ENCODE data around the gene DCBLD1.

DNA sequence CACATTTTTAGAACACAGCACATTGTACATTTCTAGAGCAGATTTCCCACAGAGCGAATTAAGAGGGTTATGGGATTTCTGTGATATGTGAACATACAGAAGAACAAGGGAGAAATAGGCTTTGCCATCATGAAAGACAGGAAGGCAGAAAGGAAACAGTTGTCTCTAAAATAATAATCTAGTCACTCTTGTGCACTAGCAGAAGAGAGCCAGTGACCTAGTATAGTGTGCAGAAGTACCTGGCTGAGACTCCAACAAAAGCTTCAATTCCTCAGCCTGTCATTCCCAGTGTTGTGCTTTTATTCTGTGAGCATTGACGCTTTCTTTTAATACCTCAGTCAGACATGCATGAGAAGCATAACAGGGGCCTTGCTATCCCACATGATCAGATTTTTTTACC lies 17.8 kb upstream of the DCBLD1 start:
- TF ChIP-seq HNRNPLL (IDR thresholded peaks at IDR 0.05; ENCODE audit: low read depth, low read length, poor library complexity, severe bottlenecking) (no peak), RELA (CRISPR knock-in tag; IDR thresholded peaks at IDR 0.05) (no peak), CBFB (CRISPR knock-in tag; IDR thresholded peaks at IDR 0.05) (no peak), ZNF24 (IDR thresholded peaks at IDR 0.05) (no peak), CHD2 (IDR thresholded peaks at IDR 0.05; ENCODE audit: low read depth, low read length) (no peak), EZH2 (conservative IDR thresholded peaks at IDR 0.05; ENCODE audit: low read depth, low read length) (no peak), HOXA9 (CRISPR knock-in tag; IDR thresholded peaks at IDR 0.05; ENCODE audit: borderline replicate concordance) (no peak), ZNF781 (CRISPR knock-in tag; IDR thresholded peaks at IDR 0.05; ENCODE audit: borderline replicate concordance, not compliant biosample characterization) (no peak)
- TF ChIP-seq, protein P1, sequence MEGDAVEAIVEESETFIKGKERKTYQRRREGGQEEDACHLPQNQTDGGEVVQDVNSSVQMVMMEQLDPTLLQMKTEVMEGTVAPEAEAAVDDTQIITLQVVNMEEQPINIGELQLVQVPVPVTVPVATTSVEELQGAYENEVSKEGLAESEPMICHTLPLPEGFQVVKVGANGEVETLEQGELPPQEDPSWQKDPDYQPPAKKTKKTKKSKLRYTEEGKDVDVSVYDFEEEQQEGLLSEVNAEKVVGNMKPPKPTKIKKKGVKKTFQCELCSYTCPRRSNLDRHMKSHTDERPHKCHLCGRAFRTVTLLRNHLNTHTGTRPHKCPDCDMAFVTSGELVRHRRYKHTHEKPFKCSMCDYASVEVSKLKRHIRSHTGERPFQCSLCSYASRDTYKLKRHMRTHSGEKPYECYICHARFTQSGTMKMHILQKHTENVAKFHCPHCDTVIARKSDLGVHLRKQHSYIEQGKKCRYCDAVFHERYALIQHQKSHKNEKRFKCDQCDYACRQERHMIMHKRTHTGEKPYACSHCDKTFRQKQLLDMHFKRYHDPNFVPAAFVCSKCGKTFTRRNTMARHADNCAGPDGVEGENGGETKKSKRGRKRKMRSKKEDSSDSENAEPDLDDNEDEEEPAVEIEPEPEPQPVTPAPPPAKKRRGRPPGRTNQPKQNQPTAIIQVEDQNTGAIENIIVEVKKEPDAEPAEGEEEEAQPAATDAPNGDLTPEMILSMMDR (CRISPR knock-in tag; IDR thresholded peaks at IDR 0.05) = no peak
- TF ChIP-seq, protein P2, sequence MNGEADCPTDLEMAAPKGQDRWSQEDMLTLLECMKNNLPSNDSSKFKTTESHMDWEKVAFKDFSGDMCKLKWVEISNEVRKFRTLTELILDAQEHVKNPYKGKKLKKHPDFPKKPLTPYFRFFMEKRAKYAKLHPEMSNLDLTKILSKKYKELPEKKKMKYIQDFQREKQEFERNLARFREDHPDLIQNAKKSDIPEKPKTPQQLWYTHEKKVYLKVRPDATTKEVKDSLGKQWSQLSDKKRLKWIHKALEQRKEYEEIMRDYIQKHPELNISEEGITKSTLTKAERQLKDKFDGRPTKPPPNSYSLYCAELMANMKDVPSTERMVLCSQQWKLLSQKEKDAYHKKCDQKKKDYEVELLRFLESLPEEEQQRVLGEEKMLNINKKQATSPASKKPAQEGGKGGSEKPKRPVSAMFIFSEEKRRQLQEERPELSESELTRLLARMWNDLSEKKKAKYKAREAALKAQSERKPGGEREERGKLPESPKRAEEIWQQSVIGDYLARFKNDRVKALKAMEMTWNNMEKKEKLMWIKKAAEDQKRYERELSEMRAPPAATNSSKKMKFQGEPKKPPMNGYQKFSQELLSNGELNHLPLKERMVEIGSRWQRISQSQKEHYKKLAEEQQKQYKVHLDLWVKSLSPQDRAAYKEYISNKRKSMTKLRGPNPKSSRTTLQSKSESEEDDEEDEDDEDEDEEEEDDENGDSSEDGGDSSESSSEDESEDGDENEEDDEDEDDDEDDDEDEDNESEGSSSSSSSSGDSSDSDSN (CRISPR knock-in tag; IDR thresholded peaks at IDR 0.05) = no peak
